ENCODE data around the gene MCTP1.

Gene MCTP1

DNA sequence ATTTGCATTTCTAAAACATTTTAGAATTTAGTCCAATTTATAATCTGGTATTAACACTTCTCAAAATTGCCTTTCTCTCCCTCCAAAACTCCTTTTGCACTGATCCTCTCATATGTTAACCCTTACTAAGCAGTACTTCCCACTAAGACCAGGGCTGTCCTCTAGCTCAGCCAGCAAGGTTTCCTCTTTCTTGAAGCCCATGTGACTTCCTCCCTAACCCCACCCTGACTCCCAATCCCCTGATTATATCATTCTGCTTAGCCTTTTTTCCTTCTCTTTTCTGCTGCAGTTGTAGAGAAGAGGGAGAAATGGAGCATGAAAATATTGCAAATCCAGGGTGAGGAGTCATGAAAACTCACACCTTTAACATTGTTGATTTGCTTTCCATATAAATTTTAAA lies 241.7 kb downstream of the MCTP1 start:
- TF ChIP-seq, protein P1, sequence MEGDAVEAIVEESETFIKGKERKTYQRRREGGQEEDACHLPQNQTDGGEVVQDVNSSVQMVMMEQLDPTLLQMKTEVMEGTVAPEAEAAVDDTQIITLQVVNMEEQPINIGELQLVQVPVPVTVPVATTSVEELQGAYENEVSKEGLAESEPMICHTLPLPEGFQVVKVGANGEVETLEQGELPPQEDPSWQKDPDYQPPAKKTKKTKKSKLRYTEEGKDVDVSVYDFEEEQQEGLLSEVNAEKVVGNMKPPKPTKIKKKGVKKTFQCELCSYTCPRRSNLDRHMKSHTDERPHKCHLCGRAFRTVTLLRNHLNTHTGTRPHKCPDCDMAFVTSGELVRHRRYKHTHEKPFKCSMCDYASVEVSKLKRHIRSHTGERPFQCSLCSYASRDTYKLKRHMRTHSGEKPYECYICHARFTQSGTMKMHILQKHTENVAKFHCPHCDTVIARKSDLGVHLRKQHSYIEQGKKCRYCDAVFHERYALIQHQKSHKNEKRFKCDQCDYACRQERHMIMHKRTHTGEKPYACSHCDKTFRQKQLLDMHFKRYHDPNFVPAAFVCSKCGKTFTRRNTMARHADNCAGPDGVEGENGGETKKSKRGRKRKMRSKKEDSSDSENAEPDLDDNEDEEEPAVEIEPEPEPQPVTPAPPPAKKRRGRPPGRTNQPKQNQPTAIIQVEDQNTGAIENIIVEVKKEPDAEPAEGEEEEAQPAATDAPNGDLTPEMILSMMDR (conservative IDR thresholded peaks at IDR 0.05): no peak
- no peak for TF ChIP-seq ZFX (IDR thresholded peaks at IDR 0.05)
- no peak overlapping the region for H3K27ac ChIP-seq

- no peak for TF ChIP-seq ZFX (IDR thresholded peaks at IDR 0.05)
- TF ChIP-seq, protein P1 (conservative IDR thresholded peaks at IDR 0.05): no peak
These were observed 242.9 kb downstream of the MCTP1 start for GRCh38 chr5:95042037-95042436.

GRCh38 chr5:95035891-95036685 lies 248.8 kb downstream of the MCTP1 start:
- no peak for TF ChIP-seq ZFX (IDR thresholded peaks at IDR 0.05)
- TF ChIP-seq, protein P1 (conservative IDR thresholded peaks at IDR 0.05): no peak

More at GRCh38 chr5:95042037-95042436, 242.9 kb downstream of the MCTP1 start:
- H3K27ac ChIP-seq: no peak overlapping the region

DNA sequence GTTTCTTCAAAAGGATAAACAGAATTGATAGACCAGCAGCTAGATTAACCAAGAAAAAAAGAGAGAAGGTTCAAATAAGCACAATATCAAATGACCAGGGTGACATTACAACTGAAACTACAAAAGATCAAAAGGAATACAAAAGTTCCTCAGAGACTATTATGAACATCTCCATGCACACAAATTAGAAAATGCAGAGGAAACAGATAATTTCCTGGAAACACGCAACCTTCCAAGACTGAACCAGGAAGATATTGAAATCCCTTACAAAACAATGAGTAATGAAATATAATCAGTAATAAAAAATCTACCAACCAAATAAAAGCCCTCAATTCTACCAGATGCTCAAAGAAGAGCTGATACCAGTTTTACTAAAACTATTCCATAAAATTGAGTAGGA lies 252.1 kb downstream of the MCTP1 start:
- no peak overlapping the region for H3K27ac ChIP-seq
- no peak for TF ChIP-seq ZFX (IDR thresholded peaks at IDR 0.05)
- TF ChIP-seq, protein P1 (conservative IDR thresholded peaks at IDR 0.05): no peak

More at GRCh38 chr5:95035891-95036685, 248.8 kb downstream of the MCTP1 start:
- H3K27ac ChIP-seq: no peak overlapping the region

DNA sequence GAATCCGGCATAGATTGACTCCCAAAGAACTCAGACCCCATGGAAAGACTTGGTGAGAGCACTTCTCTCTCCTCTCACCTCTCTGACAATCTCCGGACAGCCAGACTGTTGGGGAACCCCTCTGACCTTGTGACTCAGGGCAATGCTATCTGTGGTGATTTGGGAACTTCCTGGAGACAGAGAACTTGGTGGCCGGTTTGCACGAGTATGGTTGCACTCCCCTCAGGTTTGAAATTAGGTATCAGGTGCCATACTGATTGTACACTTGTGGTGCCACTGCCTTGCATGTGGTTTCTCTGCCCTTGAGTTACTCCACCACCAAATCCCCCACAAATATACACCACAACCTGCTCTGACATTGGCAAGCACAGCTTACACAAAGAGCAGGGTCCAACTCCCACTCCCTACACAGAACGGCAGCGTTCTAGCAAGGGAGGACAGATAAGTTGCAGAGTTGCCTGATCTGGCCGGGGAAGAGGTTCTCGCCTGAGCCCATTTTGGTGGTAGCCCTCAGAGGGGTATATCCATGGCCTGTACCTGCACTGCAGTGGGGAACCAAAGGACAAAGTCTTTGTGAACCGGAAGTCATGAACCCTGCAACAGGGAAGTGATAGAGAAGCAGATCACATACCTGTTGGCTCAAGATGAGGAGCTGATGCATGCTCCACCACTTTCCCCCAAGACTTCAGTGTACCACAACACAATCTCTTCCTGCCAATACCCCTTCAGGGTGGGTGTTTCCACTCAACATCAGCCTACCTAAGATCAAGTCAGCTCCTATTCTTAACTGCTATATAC lies 255.1 kb downstream of the MCTP1 start:
- H3K27ac ChIP-seq: no peak overlapping the region
- TF ChIP-seq, protein P1 (conservative IDR thresholded peaks at IDR 0.05): no peak
- no peak for TF ChIP-seq ZFX (IDR thresholded peaks at IDR 0.05)

GRCh38 chr5:95027775-95028174 lies 257.1 kb downstream of the MCTP1 start:
- H3K27ac ChIP-seq: no peak overlapping the region
- TF ChIP-seq, protein P1 (conservative IDR thresholded peaks at IDR 0.05): no peak
- no peak for TF ChIP-seq ZFX (IDR thresholded peaks at IDR 0.05)
